Liver (tissue), 9 donors: Measurements from ENCODE around the gene GPM6B. TPM values are rescaled to one million over a fixed set of nuclear protein-coding genes. Genes with fewer than 3 reads are reported as not detected.

Experiments used
- DNase-seq: peaks from one replicate; pipeline ENCODE4 v3.0.0-alpha.2; 2017; ENCODE audit warnings: low spot score
- H3K27ac ChIP-seq, 2 donors: one replicate each; pipeline ENCODE4 v1.7.0; 2013; ENCODE audit warnings: inconsistent platforms in 2 of 2, low read length in 2 of 2, control low read depth in 1 of 2, low read depth in 1 of 2, mild to moderate bottlenecking in 1 of 2
- H3K27me3 ChIP-seq, 4 donors: one replicate each; pipeline versions ENCODE4 v1.6.1 to v1.7.0; 2013; ENCODE audit warnings: low read length in 3 of 4, inconsistent platforms in 1 of 4, mild to moderate bottlenecking in 1 of 4, moderate library complexity in 1 of 4; ENCODE audit not compliant: control insufficient read depth in 4 of 4, insufficient read depth in 4 of 4
- H3K36me3 ChIP-seq, 4 donors: one replicate each; pipeline versions ENCODE4 v1.6.1 to v1.7.0; 2013; ENCODE audit warnings: low read length in 3 of 4, mild to moderate bottlenecking in 3 of 4, low read depth in 1 of 4, moderate library complexity in 1 of 4; ENCODE audit not compliant: control insufficient read depth in 4 of 4, insufficient read depth in 3 of 4
- H3K4me1 ChIP-seq, 4 donors: one replicate each; pipeline versions ENCODE4 v1.6.1 to v1.7.0; 2013; ENCODE audit warnings: low read length in 3 of 4, mild to moderate bottlenecking in 3 of 4, moderate library complexity in 1 of 4; ENCODE audit not compliant: control insufficient read depth in 4 of 4, insufficient read depth in 4 of 4
- H3K4me3 ChIP-seq, 3 donors: one replicate each; pipeline versions ENCODE4 v1.6.1 to v1.7.0; 2013; ENCODE audit warnings: low read length in 3 of 3, control low read depth in 1 of 3, low read depth in 1 of 3, mild to moderate bottlenecking in 1 of 3
- H3K9ac ChIP-seq, 2 donors: one replicate each; pipeline ENCODE4 v1.7.0; 2013; ENCODE audit warnings: low read length in 2 of 2, mild to moderate bottlenecking in 2 of 2, moderate library complexity in 2 of 2, control low read depth in 1 of 2, low read depth in 1 of 2
- H3K9me3 ChIP-seq, 4 donors: one replicate each; pipeline versions ENCODE4 v1.6.1 to v1.7.0; 2013; ENCODE audit warnings: low read length in 3 of 4; ENCODE audit not compliant: control insufficient read depth in 4 of 4
- ATF3 ChIP-seq: IDR thresholded peaks from 2 replicates; pipeline ENCODE4 v1.6.1; 2016; ENCODE audit warnings: antibody characterized with exemption
- CTCF ChIP-seq: fragments of 150-350 bp; IDR thresholded peaks from 2 replicates; pipeline ENCODE4 v1.5.1; 2017; ENCODE audit warnings: improper control_type of control experiment, low read depth, low read length; ENCODE audit not compliant: missing input control
- HNF4A ChIP-seq, 2 donors: conservative IDR thresholded peaks; 2 replicates each; pipeline ENCODE4 v1.6.1; 2016; ENCODE audit warnings: antibody characterized with exemption in 2 of 2, mild to moderate bottlenecking in 2 of 2
- MAX ChIP-seq: IDR thresholded peaks from 2 replicates; pipeline ENCODE4 v1.6.1; 2016; ENCODE audit warnings: antibody characterized with exemption
- NR2F2 ChIP-seq: IDR thresholded peaks from 2 replicates; pipeline ENCODE4 v1.6.1; 2016; ENCODE audit warnings: antibody characterized with exemption
- RAD21 ChIP-seq, 2 donors: IDR thresholded peaks; 2 replicates each; pipeline ENCODE4 v1.6.1; 2016; ENCODE audit warnings: antibody characterized with exemption in 2 of 2, mild to moderate bottlenecking in 2 of 2
- REST ChIP-seq: IDR thresholded peaks from 2 replicates; pipeline ENCODE4 v1.6.1; 2016; ENCODE audit warnings: antibody characterized with exemption, mild to moderate bottlenecking
- RXRA ChIP-seq, 2 donors: IDR thresholded peaks; 2 replicates each; pipeline ENCODE4 v1.6.1; 2017 to 2018; ENCODE audit warnings: antibody characterized with exemption in 2 of 2, mild to moderate bottlenecking in 1 of 2
- SP1 ChIP-seq: IDR thresholded peaks from 2 replicates; pipeline ENCODE4 v1.6.1; 2018; ENCODE audit warnings: antibody characterized with exemption, mild to moderate bottlenecking
- TAF1 ChIP-seq: conservative IDR thresholded peaks from 2 replicates; pipeline ENCODE4 v1.6.1; 2016; ENCODE audit warnings: antibody characterized with exemption, mild to moderate bottlenecking
- YY1 ChIP-seq: IDR thresholded peaks from 2 replicates; pipeline ENCODE4 v1.6.1; 2016; ENCODE audit warnings: antibody characterized with exemption, mild to moderate bottlenecking
- ZBTB33 ChIP-seq: IDR thresholded peaks from 2 replicates; pipeline ENCODE4 v1.6.1; 2016; ENCODE audit warnings: antibody characterized with exemption
- WGBS: extraction: QIAGEN DNeasy Blood & Tissue Kit; methylation state at CpG from one replicate; pipeline ENCODE4 v1.1.7; 2013; 5-methylcytosine and 5-hydroxymethylcytosine counted together
- polyA plus RNA-seq, 2 donors: library from polyadenylated mRNA; stranded (reverse) in 1 of 2; unstranded in 1 of 2; fragments of 200-250 nt in 1 of 2; fragments of >200 nt in 1 of 2; fragmentation: Nextera tagmentation in 1 of 2; extraction: Ambion mirVana in 1 of 2; gene quantifications; one replicate each; pipeline versions ENCODE4 v1.2.1 to v1.2.3, GENCODE V29; 2013 to 2015
- total RNA-seq, 2 donors: library from RNA; depleted of rRNA; stranded (reverse); fragments of >200 nt; gene quantifications; one replicate each; pipeline ENCODE4 v1.2.3, GENCODE V29; 2014
- donor health status: healthy.
- donor health status: healthy.
- donor health status: healthy.
- donor health status: healthy.
- donor health status: healthy.

GPM6B gene
- total and polyA plus RNA-seq, 4 donors = 0.42 to 2.3 (median 0.72) TPM

- TF ChIP-seq ATF3 (no peak), TAF1 (no peak), RAD21 (IDR thresholded peaks at IDR 0.05) (no peak), MAX (no peak), NR2F2 (no peak)
These were observed 68.4 kb downstream of the GPM6B start (continued) for GRCh38 chrX:13748486-13748885.

- H3K27me3 ChIP-seq = no peaks in the 10 kb centered on the region
- H3K36me3 ChIP-seq = peaks cover 1 to 15% (median 4%) of the 10 kb centered on the region in 4 donors
- no peaks in the 10 kb centered on the region for H3K9me3 ChIP-seq
- no peaks in the 10 kb centered on the region for H3K4me1 ChIP-seq
- no peak for TF ChIP-seq YY1
- TF ChIP-seq RXRA (IDR thresholded peaks at IDR 0.05) = no peak
- TF ChIP-seq REST = no peak
- TF ChIP-seq CTCF = peak; percentile 39
- no peak for TF ChIP-seq ATF3
- TF ChIP-seq SP1 = no peak
- peak; percentile 60 to 67 for TF ChIP-seq RAD21 (IDR thresholded peaks at IDR 0.05)
- 49% methylated on average over 2 of the region's 2 CpGs for WGBS
- H3K4me3 ChIP-seq = no peak overlapping the region
- H3K9ac ChIP-seq = no peak overlapping the region
- no peak overlapping the region for H3K27ac ChIP-seq
- DNase-seq = no peak
These were observed 69.1 kb downstream of the GPM6B start for GRCh38 chrX:13747836-13748235.

GRCh38 chrX:13742397-13743176, 74.3 kb downstream of the GPM6B start:
- TF ChIP-seq ATF3 (no peak), ZBTB33 (peak; percentile 48), HNF4A (conservative IDR thresholded peaks at IDR 0.05) (peak in 1 of 2 donors; percentile 39)
- H3K4me1 ChIP-seq = peaks cover 0 to 2% (median 0%) of the 10 kb centered on the region in 4 donors
- peak overlapping the region in 1 of 2 donors; percentile 36 for H3K27ac ChIP-seq
- no peak overlapping the region for H3K4me3 ChIP-seq
- H3K36me3 ChIP-seq = peaks cover 0 to 8% (median 3%) of the 10 kb centered on the region in 4 donors
- no peak overlapping the region for H3K9ac ChIP-seq
- no peak for DNase-seq
- no peaks in the 10 kb centered on the region for H3K9me3 ChIP-seq
- H3K27me3 ChIP-seq = no peaks in the 10 kb centered on the region
- WGBS = 59% methylated on average over 13 of the region's 13 CpGs
